ENCODE data around the gene HARBI1.

The HARBI1 gene

GRCh38 chr11:46664612-46665011, 47.6 kb upstream of the HARBI1 start:
- peaks cover 10% of the 10 kb centered on the region for H3K36me3 ChIP-seq (replicated peaks; ENCODE audit: low read depth, low read length)

GRCh38 chr11:46663277-46663940, 46.4 kb upstream of the HARBI1 start:
- no peaks in the 10 kb centered on the region for H3K79me2 ChIP-seq (ENCODE audit: low read length)
- H3K9ac ChIP-seq (ENCODE audit: low read length): no peak overlapping the region
- no peaks in the 10 kb centered on the region for H3K27me3 ChIP-seq (ENCODE audit: low read depth, low read length)
- H3K4me2 ChIP-seq (ENCODE audit: low read length): no peak overlapping the region
- no peaks in the 10 kb centered on the region for H3K9me3 ChIP-seq (ENCODE audit: insufficient read depth, low read length)
- TF ChIP-seq CTCF (IDR thresholded peaks at IDR 0.05; ENCODE audit: low read depth, low read length) (no peak), EZH2phosphoT487 (IDR thresholded peaks at IDR 0.05; ENCODE audit: low read depth) (no peak)
- no peaks in the 10 kb centered on the region for H4K20me1 ChIP-seq (ENCODE audit: insufficient read depth, low read length)
- no peaks in the 10 kb centered on the region for H3K4me1 ChIP-seq (ENCODE audit: low read length)
- H3K4me3 ChIP-seq (ENCODE audit: low read length): no peak overlapping the region
- H3K27ac ChIP-seq (ENCODE audit: low read length): no peak overlapping the region
- no peak overlapping the region for H2AFZ ChIP-seq (ENCODE audit: low read depth, low read length)
- H3K36me3 ChIP-seq (replicated peaks; ENCODE audit: low read depth, low read length): peaks cover 6% of the 10 kb centered on the region

More at GRCh38 chr11:46664612-46665011, 47.6 kb upstream of the HARBI1 start:
- Histone ChIP-seq H4K20me1 (ENCODE audit: insufficient read depth, low read length) (no peaks in the 10 kb centered on the region), H3K9me3 (ENCODE audit: insufficient read depth, low read length) (no peaks in the 10 kb centered on the region), H3K4me3 (ENCODE audit: low read length) (no peak overlapping the region), H3K27me3 (ENCODE audit: low read depth, low read length) (no peaks in the 10 kb centered on the region), H2AFZ (ENCODE audit: low read depth, low read length) (no peak overlapping the region), H3K27ac (ENCODE audit: low read length) (no peak overlapping the region), H3K9ac (ENCODE audit: low read length) (no peak overlapping the region), H3K4me1 (ENCODE audit: low read length) (no peaks in the 10 kb centered on the region), H3K4me2 (ENCODE audit: low read length) (no peak overlapping the region), H3K79me2 (ENCODE audit: low read length) (no peaks in the 10 kb centered on the region)
- TF ChIP-seq EZH2phosphoT487 (IDR thresholded peaks at IDR 0.05; ENCODE audit: low read depth): no peak
- no peak for TF ChIP-seq CTCF (IDR thresholded peaks at IDR 0.05; ENCODE audit: low read depth, low read length)

GRCh38 chr11:46662366-46662765, 45.3 kb upstream of the HARBI1 start:
- Histone ChIP-seq H3K27me3 (ENCODE audit: low read depth, low read length) (no peaks in the 10 kb centered on the region), H3K4me1 (ENCODE audit: low read length) (no peaks in the 10 kb centered on the region), H3K36me3 (replicated peaks; ENCODE audit: low read depth, low read length) (peaks cover 10% of the 10 kb centered on the region), H4K20me1 (ENCODE audit: insufficient read depth, low read length) (no peaks in the 10 kb centered on the region), H3K9me3 (ENCODE audit: insufficient read depth, low read length) (no peaks in the 10 kb centered on the region), H3K4me3 (ENCODE audit: low read length) (no peak overlapping the region), H3K4me2 (ENCODE audit: low read length) (no peak overlapping the region), H2AFZ (ENCODE audit: low read depth, low read length) (no peak overlapping the region), H3K79me2 (ENCODE audit: low read length) (no peaks in the 10 kb centered on the region), H3K9ac (ENCODE audit: low read length) (no peak overlapping the region), H3K27ac (ENCODE audit: low read length) (no peak overlapping the region)
- TF ChIP-seq CTCF (IDR thresholded peaks at IDR 0.05; ENCODE audit: low read depth, low read length) (no peak), EZH2phosphoT487 (IDR thresholded peaks at IDR 0.05; ENCODE audit: low read depth) (no peak)

GRCh38 chr11:46661836-46662235, 44.8 kb upstream of the HARBI1 start:
- Histone ChIP-seq H3K79me2 (ENCODE audit: low read length) (no peaks in the 10 kb centered on the region), H3K9ac (ENCODE audit: low read length) (no peak overlapping the region), H3K27ac (ENCODE audit: low read length) (no peak overlapping the region), H2AFZ (ENCODE audit: low read depth, low read length) (no peak overlapping the region), H3K4me2 (ENCODE audit: low read length) (no peak overlapping the region), H3K27me3 (ENCODE audit: low read depth, low read length) (no peaks in the 10 kb centered on the region), H3K36me3 (replicated peaks; ENCODE audit: low read depth, low read length) (peaks cover 10% of the 10 kb centered on the region), H3K4me1 (ENCODE audit: low read length) (no peaks in the 10 kb centered on the region), H4K20me1 (ENCODE audit: insufficient read depth, low read length) (no peaks in the 10 kb centered on the region), H3K9me3 (ENCODE audit: insufficient read depth, low read length) (no peaks in the 10 kb centered on the region), H3K4me3 (ENCODE audit: low read length) (no peak overlapping the region)
- TF ChIP-seq CTCF (IDR thresholded peaks at IDR 0.05; ENCODE audit: low read depth, low read length) (no peak), EZH2phosphoT487 (IDR thresholded peaks at IDR 0.05; ENCODE audit: low read depth) (no peak)
